Thyroid gland (tissue), 4 donors: ENCODE data around the gene EPN1. TPM values are rescaled to one million over a fixed set of nuclear protein-coding genes. Genes with fewer than 3 reads are reported as not detected.

Experiments
- DNase-seq, 2 donors: peaks; one replicate each; pipeline ENCODE4 v3.0.0-alpha.2; 2019
- H3K27ac ChIP-seq, 3 donors: fragments of 200-600 bp; sonication (generic); 1 replicate in 2 of 3; 2 replicates in 1 of 3; pipeline ENCODE4 v1.5.1; 2016 to 2019; ENCODE audit warnings: mild to moderate bottlenecking in 1 of 3, moderate library complexity in 1 of 3
- H3K27me3 ChIP-seq: fragments of 200-600 bp; sonication (generic); one replicate; pipeline ENCODE4 v1.5.1; 2019
- H3K36me3 ChIP-seq, 2 donors: fragments of 200-600 bp; sonication (generic); one replicate each; pipeline ENCODE4 v1.5.1; 2016 to 2019
- H3K4me1 ChIP-seq, 2 donors: fragments of 200-600 bp; sonication (generic); one replicate each; pipeline ENCODE4 v1.5.1; 2017 to 2019
- H3K4me3 ChIP-seq, 3 donors: fragments of 200-600 bp; sonication (generic); replicated peaks in 1 of 3; 1 replicate in 2 of 3; 2 replicates in 1 of 3; pipeline ENCODE4 v1.5.1; 2016; ENCODE audit warnings: mild to moderate bottlenecking in 1 of 3
- H3K9me3 ChIP-seq: fragments of 200-600 bp; sonication (generic); one replicate; pipeline ENCODE4 v1.5.1; 2017
- CTCF ChIP-seq, 6 experiments: fragments of 200-600 bp in 3 of 6; fragments of 450-650 bp in 3 of 6; sonication (generic) in 3 of 6; IDR thresholded peaks; one replicate each; pipeline ENCODE4 v1.5.1; 2016 to 2019; ENCODE audit warnings: antibody characterized with exemption in 6 of 6, mild to moderate bottlenecking in 2 of 6, inconsistent platforms in 1 of 6, moderate library complexity in 1 of 6
- POLR2A ChIP-seq, 2 donors: fragments of 450-650 bp; IDR thresholded peaks; one replicate each; pipeline ENCODE4 v1.6.1; 2017; ENCODE audit warnings: antibody characterized with exemption in 2 of 2, mild to moderate bottlenecking in 2 of 2, moderate library complexity in 1 of 2
- WGBS, 2 donors: methylation state at CpG; one replicate each; pipeline ENCODE4 v1.1.5; 2017; 5-methylcytosine and 5-hydroxymethylcytosine counted together
- intact Hi-C: fragments of 100-400 bp; cut with DNase I; formaldehyde crosslinking; loops from one replicate; pipeline ENCODE4 v1.15.1; 2023
- total RNA-seq, 4 donors: library from RNA; depleted of rRNA; stranded (reverse); fragments of >200 nt; gene quantifications; one replicate each; pipeline ENCODE4 v1.2.3, GENCODE V29; 2016

The EPN1 gene
- total RNA-seq, 4 donors from 2014 or later, result 34.8 to 102 (median 72.2) TPM

GRCh38 chr19:55643887-55644176, 31.2 kb upstream of the EPN1 start:
- DNase-seq, result no peak
- H3K4me1 ChIP-seq, result peaks cover 37 to 55% of the 10 kb centered on the region in 2 donors
- H3K4me3 ChIP-seq, result peak overlapping the region; percentile 34 to 84 (median 60)
- H3K27me3 ChIP-seq, result no peaks in the 10 kb centered on the region
- peaks cover 0 to 5% of the 10 kb centered on the region in 2 donors for H3K36me3 ChIP-seq
- intact Hi-C loops, result no loop called here
- no peak for TF ChIP-seq POLR2A (IDR thresholded peaks at IDR 0.05)
- no peak for TF ChIP-seq CTCF (IDR thresholded peaks at IDR 0.05)
- whole genome bisulfite sequencing, 2 donors, result 1 to 2% methylated on average over 15 of the region's 15 CpGs
- H3K9me3 ChIP-seq, result no peaks in the 10 kb centered on the region
- H3K27ac ChIP-seq, result peak overlapping the region; percentile 31 to 96 (median 93)

- H3K27ac ChIP-seq, result peak overlapping the region in 1 of 3 donors; percentile 93
- H3K4me1 ChIP-seq, result peaks cover 42 to 58% of the 10 kb centered on the region in 2 donors
- H3K4me3 ChIP-seq, result peak overlapping the region in 2 of 3 donors; percentile 34 to 84
- no peaks in the 10 kb centered on the region for H3K9me3 ChIP-seq
- no peaks in the 10 kb centered on the region for H3K27me3 ChIP-seq
- intact Hi-C loops, result no loop called here
- no peak for DNase-seq
- 51 to 58% methylated on average over 12 of the region's 12 CpGs for WGBS, 2 donors
- no peak for TF ChIP-seq CTCF (IDR thresholded peaks at IDR 0.05)
- TF ChIP-seq POLR2A (IDR thresholded peaks at IDR 0.05), result no peak
- H3K36me3 ChIP-seq, result peaks cover 0 to 5% of the 10 kb centered on the region in 2 donors
Observed at GRCh38 chr19:55644191-55644833, 30.7 kb upstream of the EPN1 start.

- H3K4me3 ChIP-seq, result no peak overlapping the region
- no peaks in the 10 kb centered on the region for H3K27me3 ChIP-seq
- DNase-seq, result no peak
- no peak overlapping the region for H3K27ac ChIP-seq
- intact Hi-C loops, result no loop called here
- no peaks in the 10 kb centered on the region for H3K9me3 ChIP-seq
- WGBS, 2 donors, result 79 to 89% methylated on average over 8 to 11 of the region's 28 CpGs
- TF ChIP-seq POLR2A (IDR thresholded peaks at IDR 0.05) (no peak), CTCF (IDR thresholded peaks at IDR 0.05) (no peak)
- H3K36me3 ChIP-seq, result peaks cover 0 to 5% of the 10 kb centered on the region in 2 donors
- peaks cover 40 to 53% of the 10 kb centered on the region in 2 donors for H3K4me1 ChIP-seq
Observed at GRCh38 chr19:55644842-55645511, 30.0 kb upstream of the EPN1 start.

- Histone ChIP-seq H3K4me1 (peaks cover 35 to 48% of the 10 kb centered on the region in 2 donors), H3K9me3 (no peaks in the 10 kb centered on the region), H3K4me3 (no peak overlapping the region), H3K36me3 (peaks cover 0 to 5% of the 10 kb centered on the region in 2 donors), H3K27ac (no peak overlapping the region), H3K27me3 (no peaks in the 10 kb centered on the region)
- no peak for DNase-seq
- intact Hi-C loops, result no loop called here
- 53 to 72% methylated on average over 5 of the region's 5 CpGs for WGBS, 2 donors
- TF ChIP-seq POLR2A (IDR thresholded peaks at IDR 0.05), result no peak
- TF ChIP-seq CTCF (IDR thresholded peaks at IDR 0.05), result no peak
Observed at GRCh38 chr19:55645512-55645881, 29.5 kb upstream of the EPN1 start.
